ENCODE measurements around the gene RTEL1.

The RTEL1 gene

DNA sequence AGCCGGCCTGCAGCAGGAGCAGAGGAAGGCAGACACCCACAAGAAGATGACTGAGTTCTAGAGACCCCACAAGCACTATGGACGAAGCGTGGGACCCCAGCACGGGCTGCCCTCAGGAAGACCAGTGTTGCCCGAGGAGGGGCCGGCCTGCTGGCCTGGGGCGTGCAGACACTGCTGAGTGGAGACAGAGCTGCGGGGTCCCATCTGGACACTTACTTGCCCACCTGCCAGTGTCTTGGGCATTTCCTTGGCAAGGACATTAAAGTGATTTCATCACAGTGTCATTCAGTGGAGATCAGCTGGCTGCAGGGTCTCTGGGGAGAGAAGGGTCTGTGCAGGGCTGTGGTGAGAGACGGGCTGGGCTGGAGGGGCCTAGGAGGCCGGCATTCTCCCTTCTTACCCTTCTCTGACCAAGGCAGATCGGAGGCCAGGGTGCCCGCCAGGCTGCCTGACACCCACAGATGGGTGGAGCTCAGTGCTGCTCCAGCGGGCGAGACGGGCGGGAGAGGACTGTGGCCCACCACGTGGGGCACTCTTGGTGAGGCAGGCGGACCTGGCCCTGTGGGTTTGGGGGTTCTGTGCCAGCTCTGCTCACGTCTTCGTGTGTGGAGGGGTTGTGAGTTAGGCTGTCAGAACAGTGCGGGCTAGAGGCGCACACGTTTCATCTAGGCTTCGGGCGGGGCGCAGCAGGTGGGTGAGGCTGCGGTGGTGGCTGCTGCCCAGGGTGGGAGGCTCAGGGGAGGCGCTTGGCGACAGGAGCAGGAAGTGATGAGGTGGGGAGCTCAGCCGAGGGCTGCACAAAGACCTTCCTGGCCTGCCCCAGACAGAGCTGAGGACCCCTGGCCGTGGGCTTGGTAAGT, 78.0 kb downstream of the RTEL1 start, which contains the start of gene LIME1:
Gene LIME1, plus strand, starts transcription at position 806 of the 860 bp plus-strand sequence. CDS start 886 bp downstream, outside the sequence.
- no peak for DNase-seq (ENCODE audit: low read depth)
- no peak within 1 kb of the TSS for H3K4me3 ChIP-seq (ENCODE audit: low read depth, low read length)

GRCh38 chr20:63736893-63737694, 79.0 kb downstream of the RTEL1 start:
- H3K4me3 ChIP-seq (ENCODE audit: low read depth, low read length): no peak overlapping the region
- TF ChIP-seq, protein P1, sequence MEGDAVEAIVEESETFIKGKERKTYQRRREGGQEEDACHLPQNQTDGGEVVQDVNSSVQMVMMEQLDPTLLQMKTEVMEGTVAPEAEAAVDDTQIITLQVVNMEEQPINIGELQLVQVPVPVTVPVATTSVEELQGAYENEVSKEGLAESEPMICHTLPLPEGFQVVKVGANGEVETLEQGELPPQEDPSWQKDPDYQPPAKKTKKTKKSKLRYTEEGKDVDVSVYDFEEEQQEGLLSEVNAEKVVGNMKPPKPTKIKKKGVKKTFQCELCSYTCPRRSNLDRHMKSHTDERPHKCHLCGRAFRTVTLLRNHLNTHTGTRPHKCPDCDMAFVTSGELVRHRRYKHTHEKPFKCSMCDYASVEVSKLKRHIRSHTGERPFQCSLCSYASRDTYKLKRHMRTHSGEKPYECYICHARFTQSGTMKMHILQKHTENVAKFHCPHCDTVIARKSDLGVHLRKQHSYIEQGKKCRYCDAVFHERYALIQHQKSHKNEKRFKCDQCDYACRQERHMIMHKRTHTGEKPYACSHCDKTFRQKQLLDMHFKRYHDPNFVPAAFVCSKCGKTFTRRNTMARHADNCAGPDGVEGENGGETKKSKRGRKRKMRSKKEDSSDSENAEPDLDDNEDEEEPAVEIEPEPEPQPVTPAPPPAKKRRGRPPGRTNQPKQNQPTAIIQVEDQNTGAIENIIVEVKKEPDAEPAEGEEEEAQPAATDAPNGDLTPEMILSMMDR (conservative IDR thresholded peaks at IDR 0.05; ENCODE audit: low read depth, low read length): no peak
- DNase-seq (ENCODE audit: low read depth): no peak

More for the DNA sequence above, 78.0 kb downstream of the RTEL1 start, which contains the start of gene LIME1:
- TF ChIP-seq, protein P1 (conservative IDR thresholded peaks at IDR 0.05; ENCODE audit: low read depth, low read length): no peak

GRCh38 chr20:63737695-63737944, 79.5 kb downstream of the RTEL1 start:
- no peak overlapping the region for H3K4me3 ChIP-seq (ENCODE audit: low read depth, low read length)
- TF ChIP-seq, protein P1 (conservative IDR thresholded peaks at IDR 0.05; ENCODE audit: low read depth, low read length): no peak
- DNase-seq (ENCODE audit: low read depth): no peak

- DNase-seq (ENCODE audit: low read depth): no peak
- TF ChIP-seq, protein P1 (conservative IDR thresholded peaks at IDR 0.05; ENCODE audit: low read depth, low read length): no peak
- no peak overlapping the region for H3K4me3 ChIP-seq (ENCODE audit: low read depth, low read length)
Measured at GRCh38 chr20:63737945-63738686, 80.0 kb downstream of the RTEL1 start.

DNA sequence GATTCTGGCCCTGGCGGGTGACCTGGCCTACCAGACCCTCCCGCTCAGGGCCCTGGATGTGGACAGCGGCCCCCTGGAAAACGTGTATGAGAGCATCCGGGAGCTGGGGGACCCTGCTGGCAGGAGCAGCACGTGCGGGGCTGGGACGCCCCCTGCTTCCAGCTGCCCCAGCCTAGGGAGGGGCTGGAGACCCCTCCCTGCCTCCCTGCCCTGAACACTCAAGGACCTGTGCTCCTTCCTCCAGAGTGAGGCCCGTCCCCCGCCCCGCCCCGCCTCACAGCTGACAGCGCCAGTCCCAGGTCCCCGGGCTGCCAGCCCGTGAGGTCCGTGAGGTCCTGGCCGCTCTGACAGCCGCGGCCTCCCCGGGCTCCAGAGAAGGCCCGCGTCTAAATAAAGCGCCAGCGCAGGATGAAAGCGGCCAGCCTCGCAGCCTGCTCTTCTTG, 80.6 kb downstream of the RTEL1 start:
- TF ChIP-seq, protein P1 (conservative IDR thresholded peaks at IDR 0.05; ENCODE audit: low read depth, low read length): no peak
- DNase-seq (ENCODE audit: low read depth): peak; percentile 30
- peak overlapping the region; percentile 52 for H3K4me3 ChIP-seq (ENCODE audit: low read depth, low read length)

DNA sequence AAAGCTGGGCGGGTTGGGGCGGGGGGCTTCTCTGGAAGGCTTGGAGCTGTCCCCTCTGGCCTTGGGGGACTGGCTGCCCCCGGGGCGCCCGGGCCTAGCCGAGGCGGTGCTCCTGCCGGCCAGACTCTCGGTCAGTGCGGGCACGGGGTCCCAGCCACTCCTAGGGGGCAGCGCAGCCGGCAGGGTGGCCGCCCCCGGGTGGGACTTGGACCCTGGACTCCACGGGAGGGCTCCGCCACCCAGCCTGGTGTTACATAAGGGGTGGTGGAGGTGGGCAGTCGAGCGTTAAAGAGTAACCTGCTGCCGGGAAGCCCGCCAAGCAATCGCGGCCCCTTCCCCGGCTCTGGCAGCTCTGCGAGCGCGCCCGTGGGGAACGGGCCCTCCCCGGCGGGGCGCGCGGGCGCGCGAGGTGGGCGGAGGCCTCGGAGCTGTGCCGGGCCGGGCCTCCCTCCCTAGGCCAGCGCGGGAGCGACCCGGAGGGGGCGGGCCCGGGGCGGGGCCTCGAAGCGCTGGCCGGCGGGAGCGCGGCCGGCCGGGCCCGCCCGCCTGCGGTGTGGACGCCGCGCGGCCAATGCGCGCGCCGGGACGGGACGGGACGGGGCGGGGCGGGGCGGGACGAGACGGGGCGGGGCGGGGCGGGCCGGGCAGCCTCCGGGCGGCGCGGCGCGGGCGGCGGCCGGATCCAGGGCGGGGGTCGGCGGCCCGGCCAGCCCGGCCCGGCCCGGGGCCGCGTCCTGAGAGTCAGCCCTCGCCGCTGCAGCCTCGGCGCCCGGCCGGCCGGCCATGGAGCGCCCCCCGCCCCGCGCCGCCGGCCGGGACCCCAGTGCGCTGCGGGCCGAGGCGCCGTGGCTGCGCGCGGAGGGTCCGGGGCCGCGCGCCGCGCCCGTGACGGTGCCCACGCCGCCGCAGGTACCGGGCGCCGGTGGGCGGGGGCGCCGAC, 81.3 kb downstream of the RTEL1 start, which contains the start of gene SLC2A4RG:
Gene SLC2A4RG, plus strand, starts transcription at position 647 of the 940 bp plus-strand sequence. Its CDS starts 137 bp downstream, at position 784.
- TF ChIP-seq, protein P1 (conservative IDR thresholded peaks at IDR 0.05; ENCODE audit: low read depth, low read length): no peak
- H3K4me3 ChIP-seq (ENCODE audit: low read depth, low read length): peak within 1 kb of the TSS; percentile 69
- DNase-seq (ENCODE audit: low read depth): peak; percentile 71

Measured in choroid plexus epithelial cell (primary cell).